Measurements from ENCODE around the gene PHOSPHO1.

- TF ChIP-seq EP300 (IDR thresholded peaks at IDR 0.05; ENCODE audit: low read depth) (no peak), POLR2A (IDR thresholded peaks at IDR 0.05) (no peak)
These were observed 33.1 kb downstream of the PHOSPHO1 start for GRCh38 chr17:49197346-49197998.

All from transverse colon (tissue), 1 donor.